ENCODE data around the gene RNF113B.

RNF113B gene

GRCh38 chr13:98222081-98222554 is 45.0 kb upstream of the RNF113B start:
- TF ChIP-seq ZFX (IDR thresholded peaks at IDR 0.05), result no peak
- no peak for TF ChIP-seq CTCF (conservative IDR thresholded peaks at IDR 0.05)
- H3K27ac ChIP-seq, result peak overlapping the region; percentile 78

- peak overlapping the region; percentile 12; the same call in 1 of the 2 replicates for H3K27ac ChIP-seq
- no peak for TF ChIP-seq CTCF (conservative IDR thresholded peaks at IDR 0.05)
- no peak for TF ChIP-seq ZFX (IDR thresholded peaks at IDR 0.05)
Observed at GRCh38 chr13:98221234-98221633, 44.2 kb upstream of the RNF113B start.

GRCh38 chr13:98220271-98220791 is 43.3 kb upstream of the RNF113B start:
- TF ChIP-seq ZFX (IDR thresholded peaks at IDR 0.05), result no peak
- TF ChIP-seq CTCF (conservative IDR thresholded peaks at IDR 0.05), result no peak
- no peak overlapping the region for H3K27ac ChIP-seq

- TF ChIP-seq ZFX (IDR thresholded peaks at IDR 0.05) (no peak), CTCF (conservative IDR thresholded peaks at IDR 0.05) (no peak)
- H3K27ac ChIP-seq, result no peak overlapping the region
Observed at GRCh38 chr13:98219685-98220084, 42.6 kb upstream of the RNF113B start.

GRCh38 chr13:98217597-98217996 is 40.5 kb upstream of the RNF113B start:
- H3K27ac ChIP-seq, result no peak overlapping the region
- no peak for TF ChIP-seq CTCF (conservative IDR thresholded peaks at IDR 0.05)
- no peak for TF ChIP-seq ZFX (IDR thresholded peaks at IDR 0.05)

- no peak overlapping the region for H3K27ac ChIP-seq
- TF ChIP-seq CTCF (conservative IDR thresholded peaks at IDR 0.05), result no peak
- TF ChIP-seq ZFX (IDR thresholded peaks at IDR 0.05), result no peak
Observed at GRCh38 chr13:98216711-98217285, 39.7 kb upstream of the RNF113B start.

GRCh38 chr13:98216135-98216565 is 39.1 kb upstream of the RNF113B start:
- H3K27ac ChIP-seq, result peak overlapping the region; percentile 65

More at GRCh38 chr13:98216135-98216565, 39.1 kb upstream of the RNF113B start:
- TF ChIP-seq CTCF (conservative IDR thresholded peaks at IDR 0.05) (no peak), ZFX (IDR thresholded peaks at IDR 0.05) (no peak)

Measured in C4-2B (cell line).